HFF-Myc (cell line): ENCODE results near the gene SPAG6.

ENCODE experiments used
- DNase-seq: peaks from one replicate; pipeline ENCODE4 v3.0.0-alpha.2; 2011; ENCODE audit warnings: low read depth; ENCODE audit errors: extremely low read depth
- H3K4me3 ChIP-seq: replicated peaks from 2 replicates; pipeline ENCODE4 v1.5.1; 2011; ENCODE audit warnings: low read depth, mild to moderate bottlenecking, control low read depth, low read length
- CTCF ChIP-seq: IDR thresholded peaks from 2 replicates; pipeline ENCODE4 v1.5.1; 2012; ENCODE audit warnings: mild to moderate bottlenecking, low read depth, low read length, control low read depth; ENCODE audit errors: missing control alignments

Gene SPAG6

GRCh38 chr10:22372298-22372697 is 27.0 kb downstream of the SPAG6 start:
- no peak for DNase-seq
- no peak overlapping the region for H3K4me3 ChIP-seq
- no peak for TF ChIP-seq CTCF

- no peak for DNase-seq
- no peak overlapping the region for H3K4me3 ChIP-seq
- no peak for TF ChIP-seq CTCF
Observed at GRCh38 chr10:22372917-22373316, 27.6 kb downstream of the SPAG6 start.

GRCh38 chr10:22374489-22375126 is 29.3 kb downstream of the SPAG6 start:
- no peak for DNase-seq
- H3K4me3 ChIP-seq, result no peak overlapping the region
- TF ChIP-seq CTCF, result no peak

- no peak for TF ChIP-seq CTCF
- DNase-seq, result no peak
- H3K4me3 ChIP-seq, result no peak overlapping the region
Observed at GRCh38 chr10:22379059-22379458, 33.8 kb downstream of the SPAG6 start.

- H3K4me3 ChIP-seq, result no peak overlapping the region
- TF ChIP-seq CTCF, result no peak
- DNase-seq, result no peak
Observed at GRCh38 chr10:22381262-22381661, 36.0 kb downstream of the SPAG6 start.

- DNase-seq, result no peak
- TF ChIP-seq CTCF, result no peak
- no peak overlapping the region for H3K4me3 ChIP-seq
Observed at GRCh38 chr10:22386503-22386902, 41.2 kb downstream of the SPAG6 start.

- DNase-seq, result no peak
Observed at GRCh38 chr10:22389856-22390589, 44.7 kb downstream of the SPAG6 start.

More at GRCh38 chr10:22389856-22390589, 44.7 kb downstream of the SPAG6 start:
- TF ChIP-seq CTCF, result no peak
- H3K4me3 ChIP-seq, result no peak overlapping the region
